Measurements from ENCODE around the gene KLK3.

Gene KLK3

GRCh38 chr19:50877338-50877737 lies 22.6 kb downstream of the KLK3 start:
- no peak for TF ChIP-seq CTCF (IDR thresholded peaks at IDR 0.05)
- Histone ChIP-seq H3K4me1 (ENCODE audit: control insufficient read depth in 1 of 2, insufficient read depth in 1 of 2, low read depth in 1 of 2, low read length in 1 of 2) (no peaks in the 10 kb centered on the region), H3K4me3 (ENCODE audit: low read depth in 1 of 2, low read length in 1 of 2) (no peak overlapping the region), H3K27me3 (peaks cover 54% of the 10 kb centered on the region), H3K36me3 (no peaks in the 10 kb centered on the region), H3K27ac (no peak overlapping the region), H3K9me3 (no peaks in the 10 kb centered on the region)

DNA sequence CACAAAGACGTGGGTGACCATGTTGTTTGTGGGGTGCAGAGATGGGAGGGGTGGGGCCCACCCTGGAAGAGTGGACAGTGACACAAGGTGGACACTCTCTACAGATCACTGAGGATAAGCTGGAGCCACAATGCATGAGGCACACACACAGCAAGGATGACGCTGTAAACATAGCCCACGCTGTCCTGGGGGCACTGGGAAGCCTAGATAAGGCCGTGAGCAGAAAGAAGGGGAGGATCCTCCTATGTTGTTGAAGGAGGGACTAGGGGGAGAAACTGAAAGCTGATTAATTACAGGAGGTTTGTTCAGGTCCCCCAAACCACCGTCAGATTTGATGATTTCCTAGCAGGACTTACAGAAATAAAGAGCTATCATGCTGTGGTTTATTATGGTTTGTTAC lies 24.1 kb downstream of the KLK3 start:
- Histone ChIP-seq H3K36me3 (no peaks in the 10 kb centered on the region), H3K27ac (no peak overlapping the region), H3K4me1 (ENCODE audit: control insufficient read depth in 1 of 2, insufficient read depth in 1 of 2, low read depth in 1 of 2, low read length in 1 of 2) (no peaks in the 10 kb centered on the region), H3K9me3 (no peaks in the 10 kb centered on the region), H3K4me3 (ENCODE audit: low read depth in 1 of 2, low read length in 1 of 2) (no peak overlapping the region), H3K27me3 (peaks cover 46% of the 10 kb centered on the region)
- no peak for TF ChIP-seq CTCF (IDR thresholded peaks at IDR 0.05)

DNA sequence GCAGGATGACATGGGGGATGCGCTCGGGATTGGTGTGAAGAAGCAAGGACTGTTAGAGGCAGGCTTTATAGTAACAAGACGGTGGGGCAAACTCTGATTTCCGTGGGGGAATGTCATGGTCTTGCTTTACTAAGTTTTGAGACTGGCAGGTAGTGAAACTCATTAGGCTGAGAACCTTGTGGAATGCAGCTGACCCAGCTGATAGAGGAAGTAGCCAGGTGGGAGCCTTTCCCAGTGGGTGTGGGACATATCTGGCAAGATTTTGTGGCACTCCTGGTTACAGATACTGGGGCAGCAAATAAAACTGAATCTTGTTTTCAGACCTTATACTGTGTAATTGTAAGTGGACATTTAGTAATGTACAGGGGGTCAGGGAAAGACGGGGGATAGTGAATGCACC lies 25.5 kb downstream of the KLK3 start:
- no peak for TF ChIP-seq CTCF (IDR thresholded peaks at IDR 0.05)
- H3K4me1 ChIP-seq (ENCODE audit: control insufficient read depth in 1 of 2, insufficient read depth in 1 of 2, low read depth in 1 of 2, low read length in 1 of 2) = no peaks in the 10 kb centered on the region

GRCh38 chr19:50882188-50882587 lies 27.5 kb downstream of the KLK3 start:
- Histone ChIP-seq H3K4me3 (ENCODE audit: low read depth in 1 of 2, low read length in 1 of 2) (no peak overlapping the region), H3K9me3 (no peaks in the 10 kb centered on the region), H3K4me1 (ENCODE audit: control insufficient read depth in 1 of 2, insufficient read depth in 1 of 2, low read depth in 1 of 2, low read length in 1 of 2) (no peaks in the 10 kb centered on the region), H3K27ac (no peak overlapping the region), H3K36me3 (no peaks in the 10 kb centered on the region), H3K27me3 (peaks cover 41% of the 10 kb centered on the region)
- TF ChIP-seq CTCF (IDR thresholded peaks at IDR 0.05) = no peak

More for the DNA sequence above, 25.5 kb downstream of the KLK3 start:
- Histone ChIP-seq H3K9me3 (no peaks in the 10 kb centered on the region), H3K36me3 (no peaks in the 10 kb centered on the region), H3K27ac (no peak overlapping the region), H3K4me3 (ENCODE audit: low read depth in 1 of 2, low read length in 1 of 2) (no peak overlapping the region), H3K27me3 (peaks cover 49% of the 10 kb centered on the region)

- Histone ChIP-seq H3K4me3 (ENCODE audit: low read depth in 1 of 2, low read length in 1 of 2) (no peak overlapping the region), H3K4me1 (ENCODE audit: control insufficient read depth in 1 of 2, insufficient read depth in 1 of 2, low read depth in 1 of 2, low read length in 1 of 2) (no peaks in the 10 kb centered on the region), H3K27ac (no peak overlapping the region), H3K9me3 (no peaks in the 10 kb centered on the region), H3K27me3 (peaks cover 28% of the 10 kb centered on the region), H3K36me3 (no peaks in the 10 kb centered on the region)
- TF ChIP-seq CTCF (IDR thresholded peaks at IDR 0.05) = no peak
Measured at GRCh38 chr19:50889638-50890037, 34.9 kb downstream of the KLK3 start.
